Peyer's patch (tissue), 4 donors: Measurements from ENCODE around the gene SCAF1. TPM values are rescaled to one million over a fixed set of nuclear protein-coding genes. Genes with fewer than 3 reads are reported as not detected.

Experiments used
- DNase-seq, 3 donors: peaks; one replicate each; pipeline ENCODE4 v3.0.0-alpha.2; 2017 to 2019
- H3K27ac ChIP-seq, 4 donors: fragments of 200-600 bp; sonication (generic); one replicate each; pipeline ENCODE4 v1.5.1; 2016 to 2019
- H3K27me3 ChIP-seq, 2 donors: fragments of 200-600 bp; sonication (generic); one replicate each; pipeline ENCODE4 v1.5.1; 2019
- H3K36me3 ChIP-seq, 3 donors: fragments of 200-600 bp; sonication (generic); one replicate each; pipeline ENCODE4 v1.5.1; 2016 to 2019
- H3K4me1 ChIP-seq, 4 donors: fragments of 200-600 bp; sonication (generic); one replicate each; pipeline ENCODE4 v1.5.1; 2016 to 2019
- H3K4me3 ChIP-seq, 4 donors: fragments of 200-600 bp; sonication (generic); 1 replicate in 3 of 4; 2 replicates in 1 of 4; pipeline ENCODE4 v1.5.1; 2016 to 2019; ENCODE audit warnings: mild to moderate bottlenecking in 1 of 4
- H3K9me3 ChIP-seq, 4 donors: fragments of 200-600 bp; sonication (generic); one replicate each; pipeline ENCODE4 v1.5.1; 2016 to 2019; ENCODE audit warnings: mild to moderate bottlenecking in 1 of 4
- POLR2A ChIP-seq, 2 donors: fragments of 450-650 bp; IDR thresholded peaks; one replicate each; pipeline ENCODE4 v1.5.1; 2017; ENCODE audit warnings: antibody characterized with exemption in 2 of 2, mild to moderate bottlenecking in 2 of 2, moderate library complexity in 2 of 2
- total RNA-seq, 4 donors: library from RNA; depleted of rRNA; stranded (reverse); fragments of >200 nt; gene quantifications; one replicate each; pipeline ENCODE4 v1.1.0, GENCODE V29; 2016
- TF ChIP-seq, protein P1 (sequence below), 6 experiments: fragments of 450-650 bp in 4 of 6; fragments of 200-600 bp in 2 of 6; sonication (generic) in 1 of 6; IDR thresholded peaks; one replicate each; pipeline ENCODE4 v1.5.1; 2017 to 2019; ENCODE audit warnings: antibody characterized with exemption in 6 of 6, mild to moderate bottlenecking in 3 of 6, moderate library complexity in 1 of 6

Gene SCAF1
- total RNA-seq, 4 donors from 2014 or later, result 25.2 to 49.8 (median 44.0) TPM

DNA sequence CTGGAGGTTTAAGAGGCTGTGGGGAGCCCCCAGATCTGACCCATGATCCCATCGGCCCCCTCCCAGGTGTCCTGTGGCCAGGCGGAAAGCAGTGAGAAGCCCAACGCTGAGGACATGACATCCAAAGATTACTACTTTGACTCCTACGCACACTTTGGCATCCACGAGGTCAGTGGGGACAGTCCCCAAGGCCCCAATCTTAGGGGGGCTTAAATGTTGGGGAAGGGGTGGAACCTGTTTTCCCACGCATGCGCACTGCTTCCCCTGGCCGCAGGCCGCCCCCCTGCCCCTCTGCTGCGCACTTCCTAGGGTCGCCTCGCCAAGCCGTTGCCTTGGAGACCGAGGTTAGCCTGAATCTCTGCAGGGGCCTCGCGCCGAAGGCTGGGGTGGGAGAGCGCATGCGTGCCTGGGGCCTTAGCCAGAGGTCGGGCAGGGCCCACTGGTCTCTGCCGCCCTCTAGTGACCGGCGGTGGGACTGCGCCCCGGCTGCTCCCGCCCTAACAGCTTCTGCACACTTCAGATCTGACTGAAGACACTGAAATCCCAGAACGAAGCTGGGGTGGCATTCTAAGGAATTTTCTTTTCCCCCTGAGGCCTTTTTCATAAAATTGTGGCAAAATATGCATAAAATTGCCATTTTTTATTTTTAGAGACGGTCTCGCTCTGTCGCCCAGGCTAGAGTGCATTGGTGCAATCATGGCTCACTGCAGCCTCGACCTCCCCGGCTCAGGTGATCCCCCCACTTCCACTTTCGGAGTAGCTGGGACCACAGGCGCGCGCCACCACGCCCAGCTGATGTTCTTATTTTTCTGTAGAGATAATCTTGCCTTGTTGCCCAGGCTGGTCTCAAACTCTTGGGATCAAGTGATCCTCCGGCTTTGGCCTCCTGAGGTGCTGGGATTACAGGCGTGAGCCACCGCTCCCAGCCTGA lies 38.7 kb downstream of the SCAF1 start:
- H3K36me3 ChIP-seq, result peaks cover 0 to 44% (median 0%) of the 10 kb centered on the region in 3 donors
- DNase-seq, result peak; percentile 81 to 95 (median 94)
- H3K4me3 ChIP-seq, result peak overlapping the region in 3 of 4 donors; percentile 28 to 43 (median 34)
- H3K9me3 ChIP-seq, result no peaks in the 10 kb centered on the region
- no peak for TF ChIP-seq POLR2A (IDR thresholded peaks at IDR 0.05)
- TF ChIP-seq, protein P1, sequence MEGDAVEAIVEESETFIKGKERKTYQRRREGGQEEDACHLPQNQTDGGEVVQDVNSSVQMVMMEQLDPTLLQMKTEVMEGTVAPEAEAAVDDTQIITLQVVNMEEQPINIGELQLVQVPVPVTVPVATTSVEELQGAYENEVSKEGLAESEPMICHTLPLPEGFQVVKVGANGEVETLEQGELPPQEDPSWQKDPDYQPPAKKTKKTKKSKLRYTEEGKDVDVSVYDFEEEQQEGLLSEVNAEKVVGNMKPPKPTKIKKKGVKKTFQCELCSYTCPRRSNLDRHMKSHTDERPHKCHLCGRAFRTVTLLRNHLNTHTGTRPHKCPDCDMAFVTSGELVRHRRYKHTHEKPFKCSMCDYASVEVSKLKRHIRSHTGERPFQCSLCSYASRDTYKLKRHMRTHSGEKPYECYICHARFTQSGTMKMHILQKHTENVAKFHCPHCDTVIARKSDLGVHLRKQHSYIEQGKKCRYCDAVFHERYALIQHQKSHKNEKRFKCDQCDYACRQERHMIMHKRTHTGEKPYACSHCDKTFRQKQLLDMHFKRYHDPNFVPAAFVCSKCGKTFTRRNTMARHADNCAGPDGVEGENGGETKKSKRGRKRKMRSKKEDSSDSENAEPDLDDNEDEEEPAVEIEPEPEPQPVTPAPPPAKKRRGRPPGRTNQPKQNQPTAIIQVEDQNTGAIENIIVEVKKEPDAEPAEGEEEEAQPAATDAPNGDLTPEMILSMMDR (IDR thresholded peaks at IDR 0.05), result peak; percentile 98 to 100 (median 98)
- H3K4me1 ChIP-seq, result peaks cover 0 to 39% (median 17%) of the 10 kb centered on the region in 4 donors
- no peaks in the 10 kb centered on the region for H3K27me3 ChIP-seq
- peak overlapping the region; percentile 18 to 72 (median 54) for H3K27ac ChIP-seq

DNA sequence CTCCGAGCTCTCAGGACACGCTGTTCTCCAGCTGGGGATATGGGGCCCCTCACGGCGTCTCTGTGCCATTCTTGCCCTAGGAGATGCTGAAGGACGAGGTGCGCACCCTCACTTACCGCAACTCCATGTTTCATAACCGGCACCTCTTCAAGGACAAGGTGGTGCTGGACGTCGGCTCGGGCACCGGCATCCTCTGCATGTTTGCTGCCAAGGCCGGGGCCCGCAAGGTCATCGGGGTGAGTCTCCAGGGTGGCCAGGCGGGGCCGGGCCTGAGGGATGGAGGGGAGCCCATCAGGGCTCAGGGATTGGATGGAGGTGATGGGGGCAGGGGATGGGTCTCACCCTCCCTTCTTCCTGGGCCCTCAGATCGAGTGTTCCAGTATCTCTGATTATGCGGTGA lies 39.8 kb downstream of the SCAF1 start:
- no peaks in the 10 kb centered on the region for H3K27me3 ChIP-seq
- no peak for DNase-seq
- H3K9me3 ChIP-seq, result no peaks in the 10 kb centered on the region
- no peak for TF ChIP-seq POLR2A (IDR thresholded peaks at IDR 0.05)
- TF ChIP-seq, protein P1 (IDR thresholded peaks at IDR 0.05), result no peak
- H3K36me3 ChIP-seq, result peaks cover 0 to 55% (median 0%) of the 10 kb centered on the region in 3 donors
- peaks cover 0 to 35% (median 17%) of the 10 kb centered on the region in 4 donors for H3K4me1 ChIP-seq
- no peak overlapping the region for H3K4me3 ChIP-seq
- no peak overlapping the region for H3K27ac ChIP-seq

DNA sequence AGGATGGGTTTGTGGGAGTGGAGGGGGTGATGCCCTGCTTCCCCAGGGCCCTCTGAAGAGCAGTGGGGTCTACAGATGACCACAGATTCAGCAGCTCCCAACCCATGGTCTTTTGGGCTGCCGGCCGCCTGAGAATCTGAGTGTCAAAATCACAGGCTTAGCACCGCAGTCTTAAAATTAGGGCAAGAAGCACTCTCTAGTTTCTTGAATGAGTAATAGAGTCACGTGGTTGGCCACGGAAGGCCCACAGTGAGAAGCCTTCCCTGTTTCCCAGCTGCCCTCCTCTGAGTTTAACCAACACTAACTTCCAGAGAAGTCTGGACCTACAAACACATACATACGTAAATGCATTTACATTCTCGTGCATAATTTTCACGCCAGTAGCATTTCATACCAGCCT lies 40.3 kb downstream of the SCAF1 start:
- Histone ChIP-seq H3K36me3 (peaks cover 0 to 59% (median 0%) of the 10 kb centered on the region in 3 donors), H3K9me3 (no peaks in the 10 kb centered on the region), H3K4me1 (peaks cover 0 to 35% (median 17%) of the 10 kb centered on the region in 4 donors), H3K27me3 (no peaks in the 10 kb centered on the region), H3K27ac (no peak overlapping the region), H3K4me3 (no peak overlapping the region)
- no peak for DNase-seq
- no peak for TF ChIP-seq POLR2A (IDR thresholded peaks at IDR 0.05)
- TF ChIP-seq, protein P1 (IDR thresholded peaks at IDR 0.05), result no peak

DNA sequence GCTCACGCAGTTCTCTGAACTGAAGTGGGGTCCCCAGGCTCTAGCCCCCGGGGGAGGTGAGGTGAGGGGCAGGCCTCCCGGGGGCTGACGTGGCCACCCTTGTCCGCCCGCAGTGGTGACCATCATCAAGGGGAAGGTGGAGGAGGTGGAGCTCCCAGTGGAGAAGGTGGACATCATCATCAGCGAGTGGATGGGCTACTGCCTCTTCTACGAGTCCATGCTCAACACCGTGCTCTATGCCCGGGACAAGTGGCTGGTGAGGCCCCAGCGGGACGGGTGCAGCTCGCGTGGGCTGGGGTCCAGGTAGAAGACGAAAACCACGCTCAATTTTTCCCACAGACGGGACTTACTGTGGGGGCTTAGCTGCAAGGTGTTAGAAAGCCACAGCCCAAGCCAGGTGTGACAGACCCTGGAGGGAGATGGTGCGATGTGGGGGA lies 41.8 kb downstream of the SCAF1 start:
- H3K36me3 ChIP-seq, result peaks cover 0 to 70% (median 0%) of the 10 kb centered on the region in 3 donors
- H3K27me3 ChIP-seq, result no peaks in the 10 kb centered on the region
- TF ChIP-seq POLR2A (IDR thresholded peaks at IDR 0.05), result no peak
- TF ChIP-seq, protein P1 (IDR thresholded peaks at IDR 0.05), result no peak
- peaks cover 0 to 22% (median 13%) of the 10 kb centered on the region in 4 donors for H3K4me1 ChIP-seq
- no peak for DNase-seq
- H3K4me3 ChIP-seq, result no peak overlapping the region
- H3K27ac ChIP-seq, result no peak overlapping the region
- H3K9me3 ChIP-seq, result no peaks in the 10 kb centered on the region

DNA sequence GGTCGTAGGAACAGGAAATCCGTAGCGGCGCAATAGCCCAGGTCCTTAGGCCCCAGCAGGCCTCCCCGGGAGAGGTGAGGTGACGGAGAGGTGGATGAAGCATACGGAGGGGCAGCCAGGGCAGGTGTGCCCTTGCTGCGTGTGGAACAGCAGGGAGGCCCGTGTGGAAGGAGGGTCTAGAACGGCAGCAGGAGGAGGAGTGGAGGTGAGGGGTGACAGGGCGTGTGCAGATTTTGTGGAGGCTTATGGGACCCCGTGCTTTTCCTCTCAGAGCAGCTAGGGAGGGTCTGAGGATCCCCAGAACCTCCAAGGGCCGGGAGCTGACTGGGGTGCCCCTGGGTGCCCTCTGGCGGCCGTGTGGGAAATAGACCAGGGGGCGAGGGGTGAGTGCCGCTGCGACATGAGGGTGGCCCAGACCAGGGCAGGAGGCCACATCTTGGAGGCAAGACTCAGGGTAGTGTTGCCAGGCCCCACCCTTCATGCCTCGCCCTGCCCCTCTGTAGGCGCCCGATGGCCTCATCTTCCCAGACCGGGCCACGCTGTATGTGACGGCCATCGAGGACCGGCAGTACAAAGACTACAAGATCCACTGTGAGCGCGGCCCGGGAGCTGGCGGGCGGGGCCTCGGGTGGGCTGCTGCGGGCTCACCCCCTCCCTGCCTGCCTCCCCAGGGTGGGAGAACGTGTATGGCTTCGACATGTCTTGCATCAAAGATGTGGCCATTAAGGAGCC lies 42.4 kb downstream of the SCAF1 start:
- no peak for DNase-seq
- TF ChIP-seq, protein P1 (IDR thresholded peaks at IDR 0.05), result peak in 5 of 6 experiments; percentile 39 to 52 (median 49)
- TF ChIP-seq POLR2A (IDR thresholded peaks at IDR 0.05), result no peak
- H3K36me3 ChIP-seq, result peaks cover 0 to 70% (median 0%) of the 10 kb centered on the region in 3 donors
- H3K27me3 ChIP-seq, result peaks cover 0 to 2% of the 10 kb centered on the region in 2 donors
- H3K4me3 ChIP-seq, result no peak overlapping the region
- no peak overlapping the region for H3K27ac ChIP-seq
- H3K9me3 ChIP-seq, result no peaks in the 10 kb centered on the region
- H3K4me1 ChIP-seq, result peaks cover 0 to 22% (median 11%) of the 10 kb centered on the region in 4 donors
